ENCODE measurements around the gene EEPD1.

EEPD1 gene

DNA sequence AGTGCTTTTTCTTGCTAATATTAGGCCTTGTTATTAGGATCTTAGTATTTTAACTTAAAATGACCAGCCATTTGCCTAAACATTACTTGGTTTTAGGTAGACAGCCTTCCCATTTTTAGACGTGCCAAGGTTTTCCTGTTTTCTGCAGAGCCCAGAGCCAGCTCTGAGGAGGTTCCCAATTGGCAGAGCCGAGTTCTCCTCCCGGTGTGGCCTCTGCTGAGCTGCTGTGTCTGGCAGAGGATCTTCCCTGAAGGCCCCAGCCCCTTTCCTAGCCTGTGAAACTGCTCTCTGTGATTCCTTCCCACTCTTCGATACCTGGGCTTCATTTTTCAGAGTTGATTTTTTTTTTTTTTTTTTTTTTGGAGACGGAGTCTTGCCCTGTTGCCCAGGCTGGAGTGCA, 91.4 kb downstream of the EEPD1 start (continued):
- TF ChIP-seq TSHZ2 (CRISPR knock-in tag; IDR thresholded peaks at IDR 0.05): no peak
- TF ChIP-seq ESRRG (CRISPR knock-in tag; IDR thresholded peaks at IDR 0.05): no peak

GRCh38 chr7:36245684-36246299, 92.7 kb downstream of the EEPD1 start:
- TF ChIP-seq BACH2 (CRISPR knock-in tag; IDR thresholded peaks at IDR 0.05; ENCODE audit: borderline replicate concordance): no peak
- TF ChIP-seq CSRNP3 (CRISPR knock-in tag; IDR thresholded peaks at IDR 0.05): no peak
- TF ChIP-seq SNAI2 (CRISPR knock-in tag; IDR thresholded peaks at IDR 0.05): no peak
- TF ChIP-seq, protein P1, sequence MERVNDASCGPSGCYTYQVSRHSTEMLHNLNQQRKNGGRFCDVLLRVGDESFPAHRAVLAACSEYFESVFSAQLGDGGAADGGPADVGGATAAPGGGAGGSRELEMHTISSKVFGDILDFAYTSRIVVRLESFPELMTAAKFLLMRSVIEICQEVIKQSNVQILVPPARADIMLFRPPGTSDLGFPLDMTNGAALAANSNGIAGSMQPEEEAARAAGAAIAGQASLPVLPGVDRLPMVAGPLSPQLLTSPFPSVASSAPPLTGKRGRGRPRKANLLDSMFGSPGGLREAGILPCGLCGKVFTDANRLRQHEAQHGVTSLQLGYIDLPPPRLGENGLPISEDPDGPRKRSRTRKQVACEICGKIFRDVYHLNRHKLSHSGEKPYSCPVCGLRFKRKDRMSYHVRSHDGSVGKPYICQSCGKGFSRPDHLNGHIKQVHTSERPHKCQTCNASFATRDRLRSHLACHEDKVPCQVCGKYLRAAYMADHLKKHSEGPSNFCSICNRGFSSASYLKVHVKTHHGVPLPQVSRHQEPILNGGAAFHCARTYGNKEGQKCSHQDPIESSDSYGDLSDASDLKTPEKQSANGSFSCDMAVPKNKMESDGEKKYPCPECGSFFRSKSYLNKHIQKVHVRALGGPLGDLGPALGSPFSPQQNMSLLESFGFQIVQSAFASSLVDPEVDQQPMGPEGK (CRISPR knock-in tag; IDR thresholded peaks at IDR 0.05; ENCODE audit: borderline replicate concordance): no peak
- no peak for TF ChIP-seq ESRRG (CRISPR knock-in tag; IDR thresholded peaks at IDR 0.05)
- no peak for TF ChIP-seq CREB5 (CRISPR knock-in tag; IDR thresholded peaks at IDR 0.05; ENCODE audit: low read depth)
- no peak for ATAC-seq

- no peak for ATAC-seq
- TF ChIP-seq ZNF565 (CRISPR knock-in tag; conservative IDR thresholded peaks at IDR 0.05; ENCODE audit: low read depth): no peak
- no peak for TF ChIP-seq OSR1 (CRISPR knock-in tag; IDR thresholded peaks at IDR 0.05)
- no peak for TF ChIP-seq TOX (CRISPR knock-in tag; IDR thresholded peaks at IDR 0.05; ENCODE audit: borderline replicate concordance)
- no peak for TF ChIP-seq ESRRG (CRISPR knock-in tag; IDR thresholded peaks at IDR 0.05)
Measured at GRCh38 chr7:36249091-36249490, 96.0 kb downstream of the EEPD1 start.

DNA sequence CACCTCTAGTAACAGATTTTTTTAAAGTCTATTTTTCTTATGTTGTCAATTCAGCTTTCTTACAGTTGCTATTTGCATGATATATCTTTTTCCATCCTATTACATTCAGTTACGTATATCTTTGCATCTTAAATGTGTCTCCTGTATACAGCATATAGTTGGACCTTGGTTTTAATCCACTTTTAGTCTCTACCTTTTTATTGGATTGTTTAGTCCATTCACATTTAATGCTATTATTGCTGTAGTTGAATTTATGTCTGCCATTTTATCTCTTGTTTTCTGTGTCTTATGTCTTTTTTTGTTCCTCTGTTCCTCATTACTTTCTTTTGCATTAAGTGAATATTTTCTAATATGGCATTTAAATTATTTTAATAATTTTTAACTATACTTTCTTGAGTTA, 100.6 kb downstream of the EEPD1 start:
- TF ChIP-seq CREB5 (CRISPR knock-in tag; IDR thresholded peaks at IDR 0.05; ENCODE audit: low read depth) (no peak), ZFP3 (CRISPR knock-in tag; IDR thresholded peaks at IDR 0.05) (no peak), ESRRG (CRISPR knock-in tag; IDR thresholded peaks at IDR 0.05) (no peak), ISL1 (CRISPR knock-in tag; IDR thresholded peaks at IDR 0.05) (no peak), CSDC2 (CRISPR knock-in tag; IDR thresholded peaks at IDR 0.05) (no peak), TSHZ2 (CRISPR knock-in tag; IDR thresholded peaks at IDR 0.05) (no peak), PPARA (CRISPR knock-in tag; IDR thresholded peaks at IDR 0.05; ENCODE audit: borderline replicate concordance) (no peak), SNAI2 (CRISPR knock-in tag; IDR thresholded peaks at IDR 0.05) (no peak), ZNF70 (CRISPR knock-in tag; IDR thresholded peaks at IDR 0.05) (no peak), CSRNP3 (CRISPR knock-in tag; IDR thresholded peaks at IDR 0.05) (no peak), TOX (CRISPR knock-in tag; IDR thresholded peaks at IDR 0.05; ENCODE audit: borderline replicate concordance) (no peak), OSR1 (CRISPR knock-in tag; IDR thresholded peaks at IDR 0.05) (no peak), TCF4 (CRISPR knock-in tag; IDR thresholded peaks at IDR 0.05; ENCODE audit: borderline replicate concordance) (no peak), ZC3H10 (CRISPR knock-in tag; IDR thresholded peaks at IDR 0.05) (no peak), ZFP30 (CRISPR knock-in tag; IDR thresholded peaks at IDR 0.05) (no peak), GLIS3 (CRISPR knock-in tag; IDR thresholded peaks at IDR 0.05) (no peak), ZNF565 (CRISPR knock-in tag; conservative IDR thresholded peaks at IDR 0.05; ENCODE audit: low read depth) (no peak)
- TF ChIP-seq, protein P1 (CRISPR knock-in tag; IDR thresholded peaks at IDR 0.05; ENCODE audit: borderline replicate concordance): no peak
- ATAC-seq: no peak

Data from SK-N-SH treated with all-trans-retinoic acid at 6 μM for 48 hours (cell line).